Neutrophil (primary cell): ENCODE data around the gene IFITM10.

Source experiments
- H3K27ac ChIP-seq: fragments of 200-600 bp; sonication (generic); 2 replicates; pipeline ENCODE4 v1.5.1; 2016; ENCODE audit warnings: mild to moderate bottlenecking, moderate library complexity
- H3K27me3 ChIP-seq: fragments of 200-600 bp; sonication (generic); 2 replicates; pipeline ENCODE4 v1.6.0; 2016; ENCODE audit warnings: mild to moderate bottlenecking
- H3K36me3 ChIP-seq: fragments of 200-600 bp; sonication (generic); 2 replicates; pipeline ENCODE4 v1.5.1; 2017
- H3K4me1 ChIP-seq, 2 experiments: fragments of 200-600 bp in 1 of 2; sonication (generic) in 1 of 2; 1 replicate in 1 of 2; 2 replicates in 1 of 2; pipeline versions ENCODE4 v1.5.1 to v1.6.1; 2013 to 2016; ENCODE audit warnings: low read depth in 1 of 2, low read length in 1 of 2, mild to moderate bottlenecking in 1 of 2, moderate library complexity in 1 of 2; ENCODE audit not compliant: control insufficient read depth in 1 of 2, insufficient read depth in 1 of 2
- H3K4me3 ChIP-seq, 2 experiments: fragments of 200-600 bp in 1 of 2; sonication (generic) in 1 of 2; 1 replicate in 1 of 2; 2 replicates in 1 of 2; pipeline ENCODE4 v1.5.1; 2013 to 2016; ENCODE audit warnings: low read depth in 1 of 2, low read length in 1 of 2, mild to moderate bottlenecking in 1 of 2, moderate library complexity in 1 of 2
- H3K9me3 ChIP-seq: fragments of 200-600 bp; sonication (generic); 2 replicates; pipeline ENCODE4 v1.5.1; 2016
- TF ChIP-seq, protein P1 (sequence below): fragments of 200-600 bp; sonication (generic); IDR thresholded peaks from 2 replicates; pipeline ENCODE4 v1.5.1; 2016; ENCODE audit warnings: antibody characterized with exemption

Gene IFITM10

DNA sequence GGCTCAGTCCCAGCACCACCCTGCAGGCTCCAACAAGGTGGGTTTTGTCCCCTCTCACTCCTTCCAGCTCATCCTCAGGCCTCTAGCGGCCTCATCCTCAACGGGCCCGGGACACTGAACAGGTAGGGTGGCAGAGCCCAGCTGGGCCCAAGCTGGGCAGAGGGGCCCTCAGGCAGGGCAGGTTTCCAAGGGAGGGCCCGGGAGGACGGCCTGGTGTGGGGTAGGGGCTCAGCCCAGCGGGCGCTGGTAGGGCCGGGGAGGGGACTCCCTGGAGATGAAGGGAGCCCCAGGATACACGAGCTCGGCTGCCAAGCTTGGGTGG is 2.5 kb upstream of the IFITM10 start:
- Histone ChIP-seq H3K27me3 (peaks cover 22% of the 10 kb centered on the region), H3K4me3 (no peak overlapping the region), H3K27ac (peak overlapping the region; percentile 98), H3K4me1 (peaks cover 50 to 100% of the 10 kb centered on the region in 2 experiments), H3K9me3 (no peaks in the 10 kb centered on the region), H3K36me3 (peaks cover 71% of the 10 kb centered on the region)
- TF ChIP-seq, protein P1, sequence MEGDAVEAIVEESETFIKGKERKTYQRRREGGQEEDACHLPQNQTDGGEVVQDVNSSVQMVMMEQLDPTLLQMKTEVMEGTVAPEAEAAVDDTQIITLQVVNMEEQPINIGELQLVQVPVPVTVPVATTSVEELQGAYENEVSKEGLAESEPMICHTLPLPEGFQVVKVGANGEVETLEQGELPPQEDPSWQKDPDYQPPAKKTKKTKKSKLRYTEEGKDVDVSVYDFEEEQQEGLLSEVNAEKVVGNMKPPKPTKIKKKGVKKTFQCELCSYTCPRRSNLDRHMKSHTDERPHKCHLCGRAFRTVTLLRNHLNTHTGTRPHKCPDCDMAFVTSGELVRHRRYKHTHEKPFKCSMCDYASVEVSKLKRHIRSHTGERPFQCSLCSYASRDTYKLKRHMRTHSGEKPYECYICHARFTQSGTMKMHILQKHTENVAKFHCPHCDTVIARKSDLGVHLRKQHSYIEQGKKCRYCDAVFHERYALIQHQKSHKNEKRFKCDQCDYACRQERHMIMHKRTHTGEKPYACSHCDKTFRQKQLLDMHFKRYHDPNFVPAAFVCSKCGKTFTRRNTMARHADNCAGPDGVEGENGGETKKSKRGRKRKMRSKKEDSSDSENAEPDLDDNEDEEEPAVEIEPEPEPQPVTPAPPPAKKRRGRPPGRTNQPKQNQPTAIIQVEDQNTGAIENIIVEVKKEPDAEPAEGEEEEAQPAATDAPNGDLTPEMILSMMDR, result no peak

- no peak overlapping the region for H3K4me3 ChIP-seq
- H3K27ac ChIP-seq, result peak overlapping the region; percentile 98
- H3K9me3 ChIP-seq, result no peaks in the 10 kb centered on the region
- H3K36me3 ChIP-seq, result peaks cover 71% of the 10 kb centered on the region
- TF ChIP-seq, protein P1, result no peak
- H3K27me3 ChIP-seq, result peaks cover 28% of the 10 kb centered on the region
- H3K4me1 ChIP-seq, result peaks cover 44 to 100% of the 10 kb centered on the region in 2 experiments
Observed at GRCh38 chr11:1751999-1752906, 1.9 kb upstream of the IFITM10 start.

GRCh38 chr11:1751531-1751921 is 1.1 kb upstream of the IFITM10 start:
- H3K9me3 ChIP-seq, result no peaks in the 10 kb centered on the region
- H3K27me3 ChIP-seq, result peaks cover 28% of the 10 kb centered on the region
- peak overlapping the region; percentile 98 for H3K27ac ChIP-seq
- no peak overlapping the region for H3K4me3 ChIP-seq
- TF ChIP-seq, protein P1, result no peak
- H3K4me1 ChIP-seq, result peaks cover 40 to 100% of the 10 kb centered on the region in 2 experiments
- H3K36me3 ChIP-seq, result peaks cover 70% of the 10 kb centered on the region

- peak overlapping the region; percentile 98 for H3K27ac ChIP-seq
- H3K27me3 ChIP-seq, result peaks cover 28% of the 10 kb centered on the region
- TF ChIP-seq, protein P1, result no peak
- H3K4me1 ChIP-seq, result peaks cover 40 to 100% of the 10 kb centered on the region in 2 experiments
- peaks cover 70% of the 10 kb centered on the region for H3K36me3 ChIP-seq
- no peak overlapping the region for H3K4me3 ChIP-seq
- H3K9me3 ChIP-seq, result no peaks in the 10 kb centered on the region
Observed at GRCh38 chr11:1750840-1751530, 590 bp upstream of the IFITM10 start.

DNA sequence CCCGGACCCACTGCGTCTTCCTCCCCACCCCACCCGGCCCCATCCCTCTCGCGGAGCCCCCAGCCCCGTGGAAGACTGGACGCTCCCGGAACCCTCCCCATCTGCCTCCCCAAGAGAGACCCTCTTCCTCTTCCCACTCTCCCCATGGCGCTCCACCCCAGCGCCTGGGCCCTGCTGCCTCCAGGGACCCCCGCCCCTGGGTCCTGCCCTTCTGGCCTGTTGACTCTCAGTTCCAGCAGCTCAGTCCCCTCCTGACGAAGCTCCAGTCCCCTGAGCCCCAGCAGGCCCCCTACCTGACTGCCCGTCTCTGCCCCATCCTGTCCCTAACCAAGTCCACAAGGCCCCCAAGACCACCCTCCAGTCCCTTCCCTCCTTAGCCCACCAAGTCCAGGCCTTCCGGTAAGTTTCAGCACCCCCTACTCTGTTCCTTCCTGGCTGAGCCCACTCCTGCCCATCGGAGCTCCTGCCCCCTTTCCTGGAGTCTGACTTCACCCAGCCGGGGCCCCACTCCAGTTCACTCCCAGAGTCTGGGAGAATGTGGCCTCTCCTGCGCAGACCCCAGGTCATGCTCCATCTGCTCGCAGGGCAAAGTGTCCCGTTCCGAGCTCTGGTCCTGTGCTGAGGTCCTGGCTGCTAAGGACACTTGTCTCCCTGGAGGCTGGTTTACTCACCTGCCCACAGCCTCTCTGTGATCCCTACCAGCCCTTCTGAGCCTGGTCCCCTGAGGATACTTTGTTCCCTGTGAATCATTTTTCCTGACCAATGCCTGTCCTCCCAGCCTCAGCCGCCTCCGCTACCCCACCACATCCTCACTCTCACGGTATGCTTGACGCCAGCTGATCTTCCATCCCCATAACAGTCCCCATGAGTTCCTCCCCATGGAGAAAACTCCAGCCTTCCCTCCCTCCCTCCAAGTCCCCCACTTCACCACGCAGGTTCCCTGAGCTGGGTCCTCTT is 722 bp downstream of the IFITM10 start:
- H3K4me1 ChIP-seq, result peaks cover 30 to 92% of the 10 kb centered on the region in 2 experiments
- no peaks in the 10 kb centered on the region for H3K9me3 ChIP-seq
- TF ChIP-seq, protein P1, result no peak
- H3K27me3 ChIP-seq, result peaks cover 28% of the 10 kb centered on the region
- peaks cover 70% of the 10 kb centered on the region for H3K36me3 ChIP-seq
- H3K4me3 ChIP-seq, result peak overlapping the region; percentile 47 to 73
- H3K27ac ChIP-seq, result peak overlapping the region; percentile 98
